Medulla oblongata (tissue), 1 donor: ENCODE data around the gene LTBP2.

Experiments used
- DNase-seq: peaks from one replicate; pipeline ENCODE4 v3.0.0-alpha.2; 2015; ENCODE audit errors: extremely low spot score

LTBP2 gene

GRCh38 chr14:74591394-74591793 is 20.6 kb downstream of the LTBP2 start:
- DNase-seq = no peak

DNA sequence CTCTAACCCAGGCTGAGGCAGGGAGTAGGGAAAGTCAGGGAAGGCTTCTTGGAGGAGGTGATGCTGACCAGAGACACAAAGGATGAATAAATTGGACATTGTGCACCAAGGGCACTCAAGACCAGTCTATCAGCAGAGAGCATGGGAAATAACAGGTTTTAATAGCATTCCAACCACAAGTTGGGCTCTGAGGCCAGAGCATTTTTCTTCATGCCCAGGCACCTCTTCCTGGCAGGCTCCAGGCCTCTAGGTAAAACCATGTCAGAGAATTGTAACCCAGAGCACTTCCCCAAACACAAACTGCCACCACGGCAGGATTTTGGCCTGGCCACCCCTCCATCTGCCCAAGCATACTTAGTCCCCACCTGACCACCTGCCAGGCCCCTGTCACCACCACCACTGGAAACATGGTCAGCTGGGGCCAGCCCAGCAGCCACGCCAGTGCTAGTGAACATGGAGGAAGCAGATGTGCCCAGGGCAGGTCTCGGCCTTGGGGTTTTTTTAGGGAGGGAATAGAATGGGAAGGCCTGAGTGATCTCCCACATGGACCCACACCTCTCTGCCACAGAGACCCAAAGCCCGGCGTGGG is 22.7 kb downstream of the LTBP2 start:
- no peak for DNase-seq

GRCh38 chr14:74587363-74587707 is 24.7 kb downstream of the LTBP2 start:
- DNase-seq = no peak

GRCh38 chr14:74586681-74587362 is 25.2 kb downstream of the LTBP2 start:
- DNase-seq = no peak

- no peak for DNase-seq
Measured at GRCh38 chr14:74585406-74586335, 26.4 kb downstream of the LTBP2 start.

DNA sequence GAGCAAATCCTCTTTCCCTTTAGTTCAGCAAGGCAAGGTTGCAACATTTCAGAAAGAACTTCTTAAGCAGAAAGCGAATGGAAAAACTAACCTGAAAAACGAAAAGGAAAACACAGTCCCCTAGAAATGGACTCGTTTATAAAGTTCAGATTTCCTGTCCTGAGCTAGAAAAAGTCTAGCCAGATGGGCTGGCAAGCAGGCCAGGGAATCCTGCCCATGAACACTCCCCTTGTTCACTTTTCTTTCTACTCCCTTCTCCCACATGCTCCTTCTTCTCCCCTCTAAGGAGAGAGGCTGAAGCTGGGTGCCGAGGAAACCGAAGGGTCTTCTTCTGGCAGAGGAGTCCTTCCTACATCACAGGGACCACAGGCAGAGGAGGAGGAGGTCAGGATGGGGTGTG is 27.1 kb downstream of the LTBP2 start:
- no peak for DNase-seq

- DNase-seq = no peak
Measured at GRCh38 chr14:74583689-74584434, 28.2 kb downstream of the LTBP2 start.

DNA sequence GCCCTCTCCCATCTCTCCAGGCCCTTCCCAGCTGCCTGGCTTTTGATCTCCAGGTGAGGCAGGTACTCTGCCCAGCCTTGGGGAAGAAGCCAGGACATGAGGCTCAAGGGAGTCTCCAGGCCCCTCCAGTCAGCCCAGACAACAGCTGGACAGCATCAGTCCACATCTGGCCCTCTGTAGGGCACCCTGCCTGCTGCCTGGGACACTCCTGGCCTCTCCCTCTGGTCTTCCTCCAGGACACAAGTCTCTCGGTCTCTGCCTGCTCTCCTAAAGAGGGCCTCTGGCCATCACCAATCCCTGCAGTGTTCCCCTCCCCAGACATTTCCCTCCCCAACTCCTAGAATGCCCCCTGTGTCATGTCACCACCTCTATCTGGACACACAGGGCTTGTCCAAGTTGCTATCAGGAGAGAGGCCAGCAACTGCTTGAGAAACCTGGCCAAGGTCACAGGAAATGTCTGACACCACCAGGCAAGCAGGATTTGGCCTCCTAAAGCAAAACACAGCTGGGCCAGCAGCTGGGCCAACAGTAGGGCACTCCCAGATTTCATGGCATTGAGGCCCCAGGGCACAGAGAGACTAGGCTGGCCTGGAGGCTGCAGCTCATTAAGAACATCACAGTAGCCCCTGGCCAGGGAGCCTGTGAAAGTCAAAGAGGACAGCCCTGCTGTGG is 29.0 kb downstream of the LTBP2 start:
- DNase-seq = no peak

GRCh38 chr14:74580275-74580672 is 31.8 kb downstream of the LTBP2 start:
- no peak for DNase-seq

GRCh38 chr14:74579447-74580274 is 32.4 kb downstream of the LTBP2 start:
- no peak for DNase-seq

DNA sequence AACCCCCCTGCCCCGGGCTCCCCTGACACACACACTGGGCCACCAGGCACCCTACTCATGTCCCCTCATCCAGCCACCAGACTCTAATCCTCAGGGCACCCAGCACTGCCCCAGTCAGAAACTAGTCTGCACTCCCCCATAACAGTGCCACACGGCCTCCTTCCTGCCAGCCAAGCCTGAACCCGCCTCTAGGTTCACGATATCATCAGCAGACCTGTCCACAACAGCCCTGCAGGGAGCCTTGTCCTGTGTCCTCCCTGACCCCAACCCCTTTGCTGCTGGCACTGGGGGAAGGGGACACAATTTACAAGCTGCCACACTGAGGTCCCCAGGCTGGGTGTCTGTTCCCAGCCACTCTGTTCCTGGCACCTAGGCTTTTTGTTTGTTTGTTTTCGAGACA is 33.6 kb downstream of the LTBP2 start:
- no peak for DNase-seq

DNA sequence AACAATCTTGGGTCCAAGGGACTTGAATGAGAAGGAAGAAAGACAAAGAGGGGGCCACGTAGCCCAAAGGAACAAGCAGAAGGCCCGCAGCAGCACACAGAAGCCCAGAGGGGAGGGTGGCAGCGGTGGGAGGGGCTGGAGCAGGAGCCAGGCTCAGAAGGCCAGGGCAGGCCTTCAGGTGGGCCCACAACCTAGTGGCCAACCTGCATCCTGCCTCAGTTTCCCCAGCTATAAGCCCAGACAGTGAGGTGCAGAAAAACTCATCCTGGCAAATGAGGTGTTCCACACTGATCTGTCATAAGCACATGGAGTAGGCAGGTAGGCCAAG is 34.1 kb downstream of the LTBP2 start:
- DNase-seq = no peak

GRCh38 chr14:74577247-74577947 is 34.6 kb downstream of the LTBP2 start:
- peak; percentile 46 for DNase-seq

DNA sequence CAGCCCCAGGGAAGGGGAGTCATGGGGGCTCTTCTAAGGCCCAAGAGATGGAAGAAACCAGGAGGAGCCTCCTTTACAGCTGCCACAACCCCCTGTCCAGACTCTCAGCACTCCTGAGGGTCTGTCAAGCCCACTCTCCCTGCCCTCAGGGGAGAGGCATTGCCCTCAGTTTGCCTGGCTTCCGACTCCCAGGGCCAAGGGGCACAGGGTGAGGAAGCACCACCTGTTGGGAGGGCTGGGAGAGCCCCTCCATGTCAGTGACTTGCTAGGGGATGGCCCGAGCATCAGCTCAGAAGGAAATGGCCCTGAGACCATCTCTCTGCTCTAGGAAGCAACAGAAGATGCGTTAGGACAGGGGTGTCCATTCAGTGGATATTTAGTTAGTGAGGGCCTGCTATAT is 36.1 kb downstream of the LTBP2 start:
- DNase-seq = no peak

GRCh38 chr14:74575507-74575906 is 36.5 kb downstream of the LTBP2 start:
- no peak for DNase-seq

GRCh38 chr14:74574706-74575105 is 37.3 kb downstream of the LTBP2 start:
- no peak for DNase-seq

DNA sequence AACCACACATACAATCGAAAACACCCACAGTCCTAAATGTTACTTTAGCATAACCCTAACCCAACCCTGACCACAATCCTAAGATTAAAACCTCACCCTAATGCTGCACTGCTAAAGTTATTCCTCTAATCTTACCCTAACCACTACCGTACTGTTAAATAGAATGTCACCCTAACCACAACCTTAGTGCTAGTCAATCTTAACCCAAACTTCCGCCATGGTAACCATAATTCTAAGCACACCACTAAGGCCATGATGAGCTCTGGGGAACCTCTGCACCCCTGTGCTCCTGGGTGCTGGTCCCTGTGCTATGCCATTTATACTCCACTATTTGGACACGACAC is 38.0 kb downstream of the LTBP2 start:
- DNase-seq = no peak

- DNase-seq = no peak
Measured at GRCh38 chr14:74573421-74574089, 38.5 kb downstream of the LTBP2 start.

GRCh38 chr14:74572726-74573301 is 39.2 kb downstream of the LTBP2 start:
- peak; percentile 22 for DNase-seq
